Measurements from ENCODE around the gene SLC10A7. TPM values are rescaled to one million over a fixed set of nuclear protein-coding genes. Genes with fewer than 3 reads are reported as not detected.
"Not testable (repeated sequence)": the region's sequence is repeated elsewhere in the genome, so short reads cannot be mapped to it uniquely, and the experiment has no call there.

Gene SLC10A7
- total RNA-seq, 1 experiment from 2014 or later, result 23.3 TPM

GRCh38 chr4:146381263-146381872 is 140.4 kb downstream of the SLC10A7 start:
- Histone ChIP-seq H3K4me1 (no peaks in the 10 kb centered on the region), H3K36me3 (no peaks in the 10 kb centered on the region), H3K27me3 (no peaks in the 10 kb centered on the region), H3K9me3 (replicated peaks) (no peaks in the 10 kb centered on the region), H3K4me3 (no peak overlapping the region), H3K27ac (no peak overlapping the region)
- peak in 1 of 2 experiments; percentile 2 for DNase-seq

GRCh38 chr4:146379744-146380143 is 142.0 kb downstream of the SLC10A7 start:
- Histone ChIP-seq H3K27me3 (no peaks in the 10 kb centered on the region), H3K4me1 (no peaks in the 10 kb centered on the region), H3K36me3 (no peaks in the 10 kb centered on the region), H3K9me3 (replicated peaks) (no peaks in the 10 kb centered on the region), H3K4me3 (no peak overlapping the region), H3K27ac (no peak overlapping the region)
- no peak for DNase-seq

GRCh38 chr4:146371812-146372211 is 149.9 kb downstream of the SLC10A7 start:
- no peaks in the 10 kb centered on the region for H3K36me3 ChIP-seq
- no peaks in the 10 kb centered on the region for H3K9me3 ChIP-seq (replicated peaks)
- no peak overlapping the region for H3K4me3 ChIP-seq
- H3K27me3 ChIP-seq, result no peaks in the 10 kb centered on the region
- H3K4me1 ChIP-seq, result no peaks in the 10 kb centered on the region
- no peak for DNase-seq
- H3K27ac ChIP-seq, result no peak overlapping the region

GRCh38 chr4:146370841-146371240 is 150.9 kb downstream of the SLC10A7 start:
- DNase-seq, result no peak
- Histone ChIP-seq H3K4me1 (no peaks in the 10 kb centered on the region), H3K27ac (no peak overlapping the region)

GRCh38 chr4:146369446-146369845 is 152.3 kb downstream of the SLC10A7 start:
- Histone ChIP-seq H3K36me3 (no peaks in the 10 kb centered on the region), H3K27me3 (no peaks in the 10 kb centered on the region), H3K27ac (no peak overlapping the region), H3K4me3 (no peak overlapping the region), H3K9me3 (replicated peaks) (no peaks in the 10 kb centered on the region), H3K4me1 (no peaks in the 10 kb centered on the region)
- no peak for DNase-seq

More at GRCh38 chr4:146370841-146371240, 150.9 kb downstream of the SLC10A7 start:
- H3K36me3 ChIP-seq, result no peaks in the 10 kb centered on the region
- H3K27me3 ChIP-seq, result no peaks in the 10 kb centered on the region
- no peak overlapping the region for H3K4me3 ChIP-seq
- no peaks in the 10 kb centered on the region for H3K9me3 ChIP-seq (replicated peaks)

- no peaks in the 10 kb centered on the region for H3K9me3 ChIP-seq (replicated peaks)
- no peak overlapping the region for H3K4me3 ChIP-seq
- peak in 1 of 2 experiments; percentile 1 for DNase-seq
- no peaks in the 10 kb centered on the region for H3K4me1 ChIP-seq
- H3K36me3 ChIP-seq, result no peaks in the 10 kb centered on the region
- no peaks in the 10 kb centered on the region for H3K27me3 ChIP-seq
- no peak overlapping the region for H3K27ac ChIP-seq
Measured at GRCh38 chr4:146368209-146368608, 153.5 kb downstream of the SLC10A7 start.

- Histone ChIP-seq H3K27me3 (no peaks in the 10 kb centered on the region), H3K36me3 (no peaks in the 10 kb centered on the region), H3K27ac (no peak overlapping the region), H3K4me1 (no peaks in the 10 kb centered on the region), H3K4me3 (no peak overlapping the region), H3K9me3 (replicated peaks) (no peaks in the 10 kb centered on the region)
- no peak for DNase-seq
Measured at GRCh38 chr4:146367347-146367746, 154.4 kb downstream of the SLC10A7 start.

GRCh38 chr4:146359771-146360170 is 162.0 kb downstream of the SLC10A7 start:
- Histone ChIP-seq H3K27me3 (no peaks in the 10 kb centered on the region), H3K9me3 (replicated peaks) (no peaks in the 10 kb centered on the region), H3K4me3 (no peak overlapping the region), H3K27ac (no peak overlapping the region), H3K4me1 (no peaks in the 10 kb centered on the region), H3K36me3 (no peaks in the 10 kb centered on the region)
- no peak for DNase-seq

- not testable (repeated sequence) for H3K9me3 ChIP-seq (replicated peaks); H3K27me3 ChIP-seq; H3K36me3 ChIP-seq; H3K27ac ChIP-seq; H3K4me1 ChIP-seq; DNase-seq; H3K4me3 ChIP-seq
Measured at GRCh38 chr4:146350114-146350513, 171.6 kb downstream of the SLC10A7 start.

GRCh38 chr4:146349306-146349705 is 172.4 kb downstream of the SLC10A7 start:
- no peaks in the 10 kb centered on the region for H3K36me3 ChIP-seq
- H3K27me3 ChIP-seq, result no peaks in the 10 kb centered on the region
- H3K4me3 ChIP-seq, result no peak overlapping the region
- no peak for DNase-seq
- H3K27ac ChIP-seq, result no peak overlapping the region
- H3K9me3 ChIP-seq (replicated peaks), result no peaks in the 10 kb centered on the region
- H3K4me1 ChIP-seq, result no peaks in the 10 kb centered on the region

GRCh38 chr4:146347822-146348221 is 173.9 kb downstream of the SLC10A7 start:
- Histone ChIP-seq H3K27me3 (no peaks in the 10 kb centered on the region), H3K4me3 (no peak overlapping the region), H3K27ac (no peak overlapping the region), H3K4me1 (no peaks in the 10 kb centered on the region), H3K36me3 (no peaks in the 10 kb centered on the region), H3K9me3 (replicated peaks) (no peaks in the 10 kb centered on the region)
- DNase-seq, result no peak

- Histone ChIP-seq H3K36me3 (no peaks in the 10 kb centered on the region), H3K27me3 (no peaks in the 10 kb centered on the region), H3K4me1 (no peaks in the 10 kb centered on the region), H3K9me3 (replicated peaks) (no peaks in the 10 kb centered on the region), H3K27ac (no peak overlapping the region), H3K4me3 (no peak overlapping the region)
- no peak for DNase-seq
Measured at GRCh38 chr4:146346276-146346675, 175.5 kb downstream of the SLC10A7 start.

- no peak for DNase-seq
Measured at GRCh38 chr4:146343776-146344175, 178.0 kb downstream of the SLC10A7 start.

GRCh38 chr4:146343199-146343598 is 178.5 kb downstream of the SLC10A7 start:
- Histone ChIP-seq H3K9me3 (replicated peaks) (no peaks in the 10 kb centered on the region), H3K4me3 (no peak overlapping the region), H3K36me3 (no peaks in the 10 kb centered on the region), H3K27me3 (no peaks in the 10 kb centered on the region), H3K4me1 (no peaks in the 10 kb centered on the region), H3K27ac (no peak overlapping the region)
- no peak for DNase-seq

More at GRCh38 chr4:146343776-146344175, 178.0 kb downstream of the SLC10A7 start:
- H3K9me3 ChIP-seq (replicated peaks), result no peaks in the 10 kb centered on the region
- no peaks in the 10 kb centered on the region for H3K27me3 ChIP-seq
- no peak overlapping the region for H3K27ac ChIP-seq
- H3K4me1 ChIP-seq, result no peaks in the 10 kb centered on the region
- H3K4me3 ChIP-seq, result no peak overlapping the region
- no peaks in the 10 kb centered on the region for H3K36me3 ChIP-seq

GRCh38 chr4:146342600-146343192 is 179.0 kb downstream of the SLC10A7 start:
- H3K9me3 ChIP-seq (replicated peaks), result no peaks in the 10 kb centered on the region
- no peak overlapping the region for H3K27ac ChIP-seq
- H3K4me1 ChIP-seq, result no peaks in the 10 kb centered on the region
- H3K4me3 ChIP-seq, result no peak overlapping the region
- H3K27me3 ChIP-seq, result no peaks in the 10 kb centered on the region
- DNase-seq, result peak; percentile 5 to 53
- no peaks in the 10 kb centered on the region for H3K36me3 ChIP-seq

GRCh38 chr4:146340798-146341197 is 180.9 kb downstream of the SLC10A7 start:
- Histone ChIP-seq H3K27ac (no peak overlapping the region), H3K4me3 (no peak overlapping the region), H3K4me1 (peaks cover 8% of the 10 kb centered on the region), H3K27me3 (no peaks in the 10 kb centered on the region), H3K36me3 (no peaks in the 10 kb centered on the region), H3K9me3 (replicated peaks) (no peaks in the 10 kb centered on the region)
- peak in 1 of 2 experiments; percentile 32 for DNase-seq

All from SJCRH30 (cell line).